Activated CD8-positive, alpha-beta T cell treated with anti-CD3 and anti-CD28 coated beads for 36 hours (primary cell): ENCODE results near the gene RPRD1B. TPM values are rescaled to one million over a fixed set of nuclear protein-coding genes. Genes with fewer than 3 reads are reported as not detected.

ENCODE experiments used
- ATAC-seq: fragments of 200-7000 bp; cut with Tn5 transposase; one replicate; pipeline ENCODE4 v1.10.0; 2021; ENCODE audit warnings: mild to moderate bottlenecking, moderate library complexity
- CTCF ChIA-PET: fragments of 350-600 bp; sonication (Branson Sonifier 250); formaldehyde crosslinking; loops from one replicate; lab custom pipeline; 2021; ENCODE audit warnings: antibody characterized with exemption; lab: Charles Lee
- POLR2A ChIA-PET: fragments of 350-600 bp; sonication (Branson Sonifier 250); formaldehyde crosslinking; loops from one replicate; lab custom pipeline; 2021; ENCODE audit warnings: antibody characterized with exemption; lab: Charles Lee
- DNase-seq: peaks from one replicate; pipeline ENCODE4 v3.0.0-alpha.2; 2020
- H3K27ac Mint-ChIP-seq: one replicate; pipeline ENCODE4 v1.8.0; 2021; ENCODE audit warnings: mild to moderate bottlenecking, mixed read lengths
- H3K27me3 Mint-ChIP-seq: one replicate; pipeline ENCODE4 v1.8.0; 2021; ENCODE audit warnings: mixed read lengths
- H3K36me3 Mint-ChIP-seq: one replicate; pipeline ENCODE4 v1.8.0; 2021; ENCODE audit warnings: low read depth, mixed read lengths
- H3K4me1 Mint-ChIP-seq: one replicate; pipeline ENCODE4 v1.8.0; 2021; ENCODE audit warnings: low read depth, mixed read lengths
- H3K4me3 Mint-ChIP-seq: one replicate; pipeline ENCODE4 v1.8.0; 2021; ENCODE audit warnings: mild to moderate bottlenecking, moderate library complexity, mixed read lengths
- H3K9me3 Mint-ChIP-seq: one replicate; pipeline ENCODE4 v1.8.0; 2021; ENCODE audit warnings: mixed read lengths
- intact Hi-C: fragments of 100-400 bp; cut with micrococcal nuclease; formaldehyde crosslinking; loops from one replicate; pipeline ENCODE4 v1.10.0; 2022
- total RNA-seq, 2 experiments: library from RNA; stranded (reverse); gene quantifications; one replicate each; pipeline ENCODE4 v1.2.3, GENCODE V29; 2021
- TF ChIP-seq, protein P1 (sequence below): fragments of 200-600 bp; IDR thresholded peaks from one replicate; pipeline ENCODE4 v1.8.0; 2022; ENCODE audit warnings: antibody characterized with exemption, mild to moderate bottlenecking

RPRD1B gene
- total RNA-seq, 2 experiments from 2014 or later: 29.1 to 29.3 TPM

DNA sequence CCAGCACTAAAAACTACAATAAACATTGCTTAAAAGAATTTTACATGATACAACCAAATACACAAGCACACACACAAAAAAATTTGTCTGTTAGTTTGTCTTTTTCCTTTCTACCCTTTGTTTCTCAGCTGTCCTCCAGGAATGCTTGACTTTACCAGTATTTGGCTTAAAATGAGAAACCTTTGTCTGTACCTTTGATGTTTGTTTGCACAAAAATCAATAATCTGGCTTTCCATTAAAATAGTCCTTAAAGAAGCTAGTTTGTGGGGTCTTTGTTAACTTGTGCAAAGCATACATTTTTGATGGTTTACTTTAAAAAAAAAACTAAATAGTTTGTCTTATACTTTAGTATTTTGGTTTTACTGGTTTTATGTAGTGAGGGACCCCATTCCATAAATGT, 49.3 kb downstream of the RPRD1B start:
- no peak for ATAC-seq
- DNase-seq: no peak
- Mint-ChIP-seq H3K9me3 (peaks cover 4% of the 10 kb centered on the region), H3K36me3 (peaks cover 56% of the 10 kb centered on the region), H3K4me3 (no peak overlapping the region), H3K27ac (no peak overlapping the region), H3K4me1 (peaks cover 13% of the 10 kb centered on the region), H3K27me3 (no peaks in the 10 kb centered on the region)
- CTCF ChIA-PET: interaction anchor here (1.3 to 1.7 kb wide), 3 partner anchors 10 to 138 kb away, joined by 3 to 11 read pairs (median 7); no protein-coding TSS in a partner anchor
- intact Hi-C loops: no loop called here
- POLR2A ChIA-PET: no interaction called here
- TF ChIP-seq, protein P1, sequence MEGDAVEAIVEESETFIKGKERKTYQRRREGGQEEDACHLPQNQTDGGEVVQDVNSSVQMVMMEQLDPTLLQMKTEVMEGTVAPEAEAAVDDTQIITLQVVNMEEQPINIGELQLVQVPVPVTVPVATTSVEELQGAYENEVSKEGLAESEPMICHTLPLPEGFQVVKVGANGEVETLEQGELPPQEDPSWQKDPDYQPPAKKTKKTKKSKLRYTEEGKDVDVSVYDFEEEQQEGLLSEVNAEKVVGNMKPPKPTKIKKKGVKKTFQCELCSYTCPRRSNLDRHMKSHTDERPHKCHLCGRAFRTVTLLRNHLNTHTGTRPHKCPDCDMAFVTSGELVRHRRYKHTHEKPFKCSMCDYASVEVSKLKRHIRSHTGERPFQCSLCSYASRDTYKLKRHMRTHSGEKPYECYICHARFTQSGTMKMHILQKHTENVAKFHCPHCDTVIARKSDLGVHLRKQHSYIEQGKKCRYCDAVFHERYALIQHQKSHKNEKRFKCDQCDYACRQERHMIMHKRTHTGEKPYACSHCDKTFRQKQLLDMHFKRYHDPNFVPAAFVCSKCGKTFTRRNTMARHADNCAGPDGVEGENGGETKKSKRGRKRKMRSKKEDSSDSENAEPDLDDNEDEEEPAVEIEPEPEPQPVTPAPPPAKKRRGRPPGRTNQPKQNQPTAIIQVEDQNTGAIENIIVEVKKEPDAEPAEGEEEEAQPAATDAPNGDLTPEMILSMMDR: no peak

DNA sequence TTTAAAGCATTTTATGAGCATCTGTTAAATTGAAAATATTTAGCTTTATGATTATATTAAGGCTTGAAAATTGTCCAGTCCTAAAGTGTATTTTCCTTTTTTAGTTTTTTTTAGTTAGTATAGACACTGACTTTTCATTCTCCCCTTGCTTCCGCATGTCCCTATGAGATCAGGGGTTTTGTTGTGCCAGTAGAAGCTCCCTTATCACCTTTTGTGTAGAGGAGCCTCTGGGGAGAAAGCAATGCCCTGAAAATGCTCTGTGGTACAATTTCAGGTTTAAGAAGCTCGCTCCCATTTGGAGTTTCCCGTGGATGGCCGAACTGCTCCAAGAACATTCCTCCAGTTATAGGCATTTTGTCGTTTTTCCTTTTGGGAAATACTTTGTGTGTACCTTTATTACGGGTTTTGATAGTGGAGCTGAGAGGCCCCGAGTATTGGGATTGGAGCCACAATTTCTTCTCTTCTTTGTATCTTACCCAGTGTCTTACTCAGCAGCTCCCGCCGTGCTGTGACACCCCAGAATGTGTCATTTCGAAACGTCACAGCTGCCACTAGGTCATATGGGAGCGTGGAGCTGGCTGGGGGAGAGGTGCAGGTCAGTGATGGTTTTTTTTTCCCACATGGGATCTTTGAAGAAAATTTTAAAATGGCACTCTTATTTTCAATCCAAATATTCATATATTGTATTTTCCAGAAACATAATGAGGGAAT, 49.9 kb downstream of the RPRD1B start:
- intact Hi-C loops: no loop called here
- CTCF ChIA-PET: interaction anchor here (1.3 to 1.7 kb wide), 3 partner anchors 10 to 138 kb away, joined by 3 to 11 read pairs (median 7); no protein-coding TSS in a partner anchor
- DNase-seq: no peak

DNA sequence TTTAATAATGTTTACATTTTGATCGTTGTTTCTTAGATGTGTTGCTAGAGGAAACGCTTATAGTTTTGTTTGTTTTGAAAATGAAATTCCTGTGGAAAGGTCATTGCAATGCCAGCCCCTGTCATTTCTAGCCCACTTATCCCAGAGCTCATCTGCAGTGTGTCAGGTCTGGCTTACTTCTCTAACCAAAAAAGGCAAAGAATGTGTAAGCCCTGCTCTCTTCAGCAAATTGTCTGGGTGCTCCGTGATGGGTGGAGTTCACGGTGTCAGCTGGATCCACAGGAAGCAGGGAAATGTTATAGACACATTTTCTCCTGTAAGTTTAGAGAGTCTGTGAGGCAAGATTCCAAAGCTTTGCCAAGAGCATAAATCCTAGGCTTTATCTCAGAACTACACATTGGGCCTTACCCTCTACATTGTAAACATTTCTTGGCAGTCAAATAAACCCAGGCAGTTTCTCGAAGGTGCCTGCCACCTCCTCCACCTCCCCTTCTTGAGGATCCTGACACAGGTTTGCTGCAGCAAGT, 50.9 kb downstream of the RPRD1B start:
- POLR2A ChIA-PET: interaction anchor here (1.2 kb wide), 1 partner anchor 8 kb away, joined by 3 read pairs; no protein-coding TSS in a partner anchor
- intact Hi-C loops: no loop called here
- peaks cover 13% of the 10 kb centered on the region for H3K4me1 Mint-ChIP-seq
- H3K27ac Mint-ChIP-seq: no peak overlapping the region
- TF ChIP-seq, protein P1: no peak
- CTCF ChIA-PET: interaction anchor here (1.7 kb wide), 1 partner anchor 137 kb away, joined by 7 read pairs; no protein-coding TSS in a partner anchor
- ATAC-seq (no peak), DNase-seq (no peak)
- H3K4me3 Mint-ChIP-seq: no peak overlapping the region
- H3K36me3 Mint-ChIP-seq: peaks cover 45% of the 10 kb centered on the region
- H3K9me3 Mint-ChIP-seq: no peaks in the 10 kb centered on the region
- no peaks in the 10 kb centered on the region for H3K27me3 Mint-ChIP-seq

More for the DNA sequence above, 49.9 kb downstream of the RPRD1B start:
- TF ChIP-seq, protein P1: no peak
- H3K27ac Mint-ChIP-seq: no peak overlapping the region
- peaks cover 13% of the 10 kb centered on the region for H3K4me1 Mint-ChIP-seq
- H3K36me3 Mint-ChIP-seq: peaks cover 52% of the 10 kb centered on the region
- no peak for ATAC-seq
- H3K27me3 Mint-ChIP-seq: no peaks in the 10 kb centered on the region
- peaks cover 4% of the 10 kb centered on the region for H3K9me3 Mint-ChIP-seq
- POLR2A ChIA-PET: interaction anchor here (1.2 kb wide), 1 partner anchor 9 kb away, joined by 3 read pairs; no protein-coding TSS in a partner anchor
- H3K4me3 Mint-ChIP-seq: no peak overlapping the region

DNA sequence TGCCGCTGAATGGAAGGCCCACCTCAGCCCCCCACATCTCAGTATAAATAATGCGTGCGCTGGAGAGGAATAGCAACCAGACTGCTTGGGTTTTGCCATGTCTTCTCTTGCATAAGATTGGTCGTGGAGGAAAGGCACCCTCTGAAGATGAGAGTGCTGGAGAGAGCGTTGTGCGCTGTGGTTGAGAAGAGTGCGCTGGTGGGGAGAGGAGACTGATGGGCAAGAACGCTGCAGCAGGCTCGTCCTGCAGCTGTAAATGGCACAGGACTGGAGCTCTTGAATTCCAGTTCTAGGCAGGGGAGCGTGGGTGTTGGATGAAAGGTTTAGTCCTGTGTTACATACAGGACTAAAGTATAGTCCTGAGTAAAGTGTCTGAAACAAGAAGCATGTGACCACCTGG, 51.5 kb downstream of the RPRD1B start:
- H3K4me3 Mint-ChIP-seq: no peak overlapping the region
- H3K9me3 Mint-ChIP-seq: no peaks in the 10 kb centered on the region
- intact Hi-C loops: no loop called here
- ATAC-seq: no peak
- peaks cover 9% of the 10 kb centered on the region for H3K4me1 Mint-ChIP-seq
- DNase-seq: no peak
- TF ChIP-seq, protein P1: no peak
- H3K27ac Mint-ChIP-seq: no peak overlapping the region
- ChIA-PET CTCF (no interaction called here), POLR2A (no interaction called here)
- H3K27me3 Mint-ChIP-seq: no peaks in the 10 kb centered on the region
- H3K36me3 Mint-ChIP-seq: peaks cover 40% of the 10 kb centered on the region

DNA sequence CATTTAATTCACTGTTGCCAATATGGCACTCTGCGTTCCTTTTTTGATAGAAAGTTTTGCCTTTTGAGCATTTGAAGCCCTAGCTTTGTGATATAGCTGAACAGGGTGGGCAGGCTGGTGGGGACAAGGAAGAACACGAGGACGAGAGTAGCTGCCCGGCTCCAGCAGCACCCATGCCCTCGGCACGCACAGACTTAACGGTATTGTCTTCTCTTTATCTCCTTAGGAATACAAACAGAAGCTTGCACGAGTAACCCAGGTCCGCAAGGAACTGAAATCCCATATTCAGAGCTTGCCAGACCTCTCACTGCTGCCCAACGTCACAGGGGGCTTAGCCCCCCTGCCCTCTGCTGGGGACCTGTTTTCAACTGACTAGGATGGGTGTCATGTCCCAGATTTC, 56.0 kb downstream of the RPRD1B start:
- H3K36me3 Mint-ChIP-seq: peaks cover 17% of the 10 kb centered on the region
- peaks cover 22% of the 10 kb centered on the region for H3K4me1 Mint-ChIP-seq
- DNase-seq: no peak
- intact Hi-C loops: no loop called here
- ATAC-seq: no peak
- H3K27me3 Mint-ChIP-seq: no peaks in the 10 kb centered on the region
- H3K27ac Mint-ChIP-seq: no peak overlapping the region
- ChIA-PET CTCF (interaction anchor here (0.7 to 3.1 kb wide), 3 partner anchors 12 to 78 kb away, joined by 3 to 13 read pairs (median 5); no protein-coding TSS in a partner anchor), POLR2A (interaction anchor here (0.5 to 1.0 kb wide), 2 partner anchors 46 to 263 kb away, joined by 3 read pairs; no protein-coding TSS in a partner anchor)
- TF ChIP-seq, protein P1: no peak
- no peaks in the 10 kb centered on the region for H3K9me3 Mint-ChIP-seq
- no peak overlapping the region for H3K4me3 Mint-ChIP-seq
